ENCODE results near the gene PLEKHB2.
"Not testable (repeated sequence)": the region's sequence is repeated elsewhere in the genome, so short reads cannot be mapped to it uniquely, and the experiment has no call there.

PLEKHB2 gene

GRCh38 chr2:131143803-131144202 lies 38.7 kb downstream of the PLEKHB2 start:
- no peak for DNase-seq

DNA sequence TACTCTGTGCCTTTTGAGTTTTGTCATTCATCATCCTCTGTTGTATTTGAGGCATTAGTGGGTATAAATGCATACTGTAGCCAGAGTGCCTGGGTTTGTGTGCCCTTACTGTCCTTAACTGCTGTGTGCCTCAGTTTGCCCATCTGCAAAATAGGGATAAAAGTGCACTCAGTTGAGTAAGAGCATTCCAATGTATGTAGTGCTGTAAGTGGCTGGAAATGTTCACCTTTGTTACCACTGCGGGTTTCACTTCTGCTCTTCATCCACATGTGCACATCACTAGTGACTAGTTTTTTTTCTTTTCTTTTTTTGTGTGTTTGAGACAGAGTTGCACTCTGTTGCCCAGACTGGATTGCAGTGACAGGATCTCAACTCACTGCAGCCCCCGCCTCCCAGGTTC lies 39.9 kb downstream of the PLEKHB2 start:
- no peak for DNase-seq

GRCh38 chr2:131146231-131146630 lies 41.1 kb downstream of the PLEKHB2 start:
- no peak for DNase-seq

DNA sequence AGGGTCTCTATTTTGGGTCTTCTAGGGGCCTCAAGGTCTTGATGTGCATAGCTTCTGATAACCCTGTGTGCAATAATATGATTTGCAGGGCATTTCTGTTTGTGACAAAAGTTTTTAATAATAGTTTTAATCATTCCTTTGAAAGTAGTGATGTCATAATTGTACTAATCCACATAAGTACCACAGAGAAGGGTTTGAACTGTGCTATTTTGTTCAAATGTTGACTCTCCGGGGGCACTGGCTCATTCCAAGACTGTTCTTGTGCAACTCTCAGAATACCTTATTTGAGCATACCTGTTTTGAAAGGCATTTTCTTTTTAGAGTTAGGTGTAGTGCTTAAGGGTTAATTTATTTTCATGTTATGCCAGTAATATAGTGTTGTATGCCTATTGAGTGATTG lies 41.6 kb downstream of the PLEKHB2 start:
- DNase-seq = no peak

- no peak for DNase-seq
These were observed 43.3 kb downstream of the PLEKHB2 start for GRCh38 chr2:131148426-131148825.

DNA sequence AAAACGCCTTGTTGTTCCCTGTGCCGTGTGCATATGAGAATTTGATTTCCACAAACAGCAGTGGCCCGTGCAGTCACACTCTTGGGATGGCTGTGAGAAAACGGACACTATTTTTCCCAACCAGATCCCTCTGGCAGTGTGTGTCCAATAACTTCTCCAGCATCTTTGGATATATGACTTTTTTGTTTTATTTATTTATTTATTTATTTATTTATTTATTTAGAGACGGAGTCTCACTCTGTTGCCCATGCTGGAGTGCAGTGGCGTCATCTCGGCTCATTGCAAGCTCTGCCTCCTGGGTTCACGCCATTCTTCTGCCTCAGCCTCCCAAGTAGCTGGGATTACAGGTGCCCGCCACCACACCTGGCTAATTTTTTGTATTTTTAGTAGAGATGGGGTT lies 45.0 kb downstream of the PLEKHB2 start:
- DNase-seq = not testable (repeated sequence)

DNA sequence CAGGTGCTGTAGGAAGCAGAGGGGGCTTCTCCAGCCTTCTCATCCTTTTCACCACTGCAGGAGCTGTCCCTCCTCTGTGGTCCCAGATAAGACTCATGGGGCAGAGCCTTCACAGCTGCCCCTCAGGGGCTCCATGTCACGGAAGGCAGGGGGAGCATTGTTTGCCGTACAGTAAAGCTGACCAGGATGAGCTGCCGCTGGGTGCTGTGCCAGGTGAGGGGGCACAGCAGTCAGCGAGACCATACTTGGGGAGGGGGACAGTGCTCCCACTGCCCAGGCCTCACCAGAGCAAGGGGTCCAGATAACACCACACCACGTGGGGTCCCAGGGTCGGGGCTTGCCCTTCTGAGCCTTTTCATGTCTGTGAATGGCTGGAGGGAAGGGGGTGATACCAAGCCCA lies 46.3 kb downstream of the PLEKHB2 start:
- no peak for DNase-seq

- DNase-seq = no peak
These were observed 46.9 kb downstream of the PLEKHB2 start for GRCh38 chr2:131152074-131152473.

DNA sequence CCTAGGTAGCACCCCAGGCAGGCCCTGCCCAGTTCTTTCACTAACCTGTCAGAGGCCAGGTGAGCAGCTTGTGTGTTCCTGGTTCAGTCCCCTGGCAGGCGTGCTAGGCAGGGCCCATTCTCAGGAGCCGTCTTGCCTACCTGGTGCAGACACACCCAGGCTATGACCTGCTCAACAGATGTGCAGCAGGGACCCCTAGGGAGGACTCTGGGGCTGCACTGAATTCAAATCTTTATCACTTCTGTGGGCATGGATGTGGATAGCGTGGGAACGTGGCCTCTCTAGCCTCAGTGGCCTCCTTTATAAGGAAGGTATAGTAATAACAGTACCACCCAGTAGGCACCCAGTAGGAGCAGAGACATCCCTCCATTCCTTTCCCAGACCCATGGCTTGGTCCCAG lies 48.4 kb downstream of the PLEKHB2 start:
- DNase-seq = no peak

GRCh38 chr2:131154071-131154531 lies 49.0 kb downstream of the PLEKHB2 start:
- peak; percentile 45 to 77 (median 51) for DNase-seq

GRCh38 chr2:131154647-131155046 lies 49.5 kb downstream of the PLEKHB2 start:
- DNase-seq = no peak

DNA sequence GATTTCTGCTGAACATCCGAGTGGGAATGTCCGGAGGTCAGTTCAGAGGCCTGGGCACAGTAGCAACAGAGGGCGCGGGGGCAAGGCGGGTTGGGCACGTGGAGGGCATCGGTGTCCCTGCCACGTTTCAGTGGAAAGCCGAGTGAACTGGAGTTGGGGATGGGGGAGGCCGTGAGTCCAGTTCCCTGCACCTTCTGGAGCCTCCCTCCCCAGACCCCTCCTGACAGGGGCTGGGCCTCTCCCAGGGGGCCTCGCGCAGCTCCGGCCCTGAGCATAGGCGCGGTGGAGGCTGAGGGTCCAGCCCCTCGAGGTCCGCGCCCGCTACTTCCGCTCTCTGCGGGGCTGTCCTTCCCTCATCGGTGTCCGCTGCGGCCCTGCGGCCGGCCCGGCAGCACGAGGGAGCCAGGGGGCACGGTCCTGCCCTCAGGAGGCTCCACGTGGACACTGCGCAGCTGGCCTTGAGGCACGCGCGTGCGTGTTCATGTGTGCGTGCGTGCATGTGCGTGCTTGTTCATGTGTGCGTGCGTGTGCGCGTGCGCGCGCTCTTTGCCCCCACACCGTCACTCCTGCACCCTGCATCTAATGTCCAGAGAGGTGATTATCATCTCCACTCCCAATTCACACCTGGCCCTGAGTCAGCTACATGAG lies 50.2 kb downstream of the PLEKHB2 start:
- no peak for DNase-seq

DNA sequence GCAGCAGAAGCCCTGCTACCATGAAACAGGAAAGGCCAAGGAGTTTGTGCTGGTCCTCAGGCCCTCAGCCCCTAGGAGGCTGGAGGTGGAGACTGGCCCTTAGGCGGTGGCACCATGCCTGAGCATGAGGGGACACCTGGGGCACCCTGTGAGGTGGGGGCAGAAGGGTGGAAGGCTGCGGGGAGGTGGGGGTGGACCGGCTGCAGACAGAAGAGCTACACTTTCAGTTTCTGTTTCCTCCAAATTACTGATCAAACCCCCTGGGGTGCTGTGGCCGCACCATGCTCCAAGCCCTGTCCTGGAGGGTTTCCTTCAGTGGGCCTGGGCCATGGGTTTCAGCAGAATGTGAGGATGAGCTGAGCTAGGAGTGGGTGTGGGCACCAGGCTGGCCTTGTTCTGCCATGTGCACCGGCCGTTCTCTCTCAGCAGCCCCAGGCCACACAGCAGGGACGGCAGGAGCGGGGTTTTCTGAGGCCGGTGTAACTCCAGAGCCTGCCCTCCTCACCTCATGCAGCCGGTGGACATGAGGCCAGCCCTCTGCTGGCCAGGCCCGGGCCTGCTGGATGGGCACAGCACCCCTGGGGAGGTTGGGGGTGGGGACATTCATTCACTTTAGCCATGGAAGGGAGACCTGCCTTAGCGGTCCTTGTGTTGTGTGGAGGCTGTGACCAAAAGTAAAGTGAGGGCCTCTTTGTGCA lies 51.5 kb downstream of the PLEKHB2 start:
- no peak for DNase-seq

DNA sequence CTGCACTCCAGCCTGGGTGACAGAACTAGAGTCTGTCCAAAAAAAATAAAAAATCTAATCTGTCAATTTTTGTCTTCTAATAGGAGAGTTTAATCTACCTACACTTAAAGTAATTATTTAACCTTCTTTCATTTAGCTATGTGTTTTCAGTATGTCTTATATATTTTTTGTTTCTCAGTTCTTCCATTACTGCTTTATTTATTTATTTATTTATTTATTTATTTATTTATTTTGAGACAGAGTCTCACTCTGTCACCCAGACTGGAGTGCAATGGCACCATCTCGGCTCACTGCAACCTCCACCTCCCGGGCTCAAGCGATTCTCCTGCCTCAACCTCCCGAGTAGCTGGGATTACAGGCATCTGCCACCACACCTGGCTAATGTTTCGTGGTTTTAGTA lies 60.4 kb downstream of the PLEKHB2 start:
- not testable (repeated sequence) for DNase-seq

DNA sequence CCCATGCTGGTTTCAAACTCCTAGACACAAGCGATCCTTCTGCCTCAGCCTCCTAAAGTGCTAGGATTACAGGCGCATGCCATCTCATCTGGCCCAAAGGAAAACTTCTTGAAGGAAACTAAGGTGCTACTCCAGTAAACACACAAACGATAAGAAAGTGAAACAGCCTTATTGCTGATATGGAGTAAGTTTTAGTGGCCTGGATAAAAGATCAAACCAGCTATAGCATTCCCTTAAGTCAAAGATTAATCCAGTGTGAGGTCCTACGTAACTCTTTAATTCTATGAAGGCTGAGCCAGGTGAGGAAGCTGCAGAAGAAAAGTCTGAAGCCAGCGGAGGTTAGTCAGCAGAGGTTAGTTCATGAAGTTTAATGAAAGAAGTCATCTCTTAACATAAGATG lies 63.4 kb downstream of the PLEKHB2 start:
- DNase-seq = no peak

DNA sequence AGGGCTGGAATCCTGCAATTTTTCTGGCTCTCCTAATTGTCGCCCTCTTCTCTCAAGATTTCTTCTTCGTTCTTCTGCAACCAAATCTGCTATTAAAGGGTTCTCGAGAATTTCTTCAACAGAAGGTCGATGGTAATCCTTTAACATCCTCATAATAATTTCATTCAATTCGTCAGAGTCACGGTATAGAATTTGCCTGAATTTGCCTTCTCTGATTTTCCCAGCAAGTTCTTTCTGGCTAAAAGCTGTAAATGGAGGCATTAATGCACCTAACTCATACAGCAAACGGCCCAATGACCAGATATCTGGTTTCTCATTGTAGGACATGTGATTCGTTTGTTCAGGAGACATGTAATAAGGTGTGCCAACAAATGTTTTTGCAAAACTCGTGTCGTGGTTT lies 72.9 kb downstream of the PLEKHB2 start:
- not testable (repeated sequence) for DNase-seq

DNA sequence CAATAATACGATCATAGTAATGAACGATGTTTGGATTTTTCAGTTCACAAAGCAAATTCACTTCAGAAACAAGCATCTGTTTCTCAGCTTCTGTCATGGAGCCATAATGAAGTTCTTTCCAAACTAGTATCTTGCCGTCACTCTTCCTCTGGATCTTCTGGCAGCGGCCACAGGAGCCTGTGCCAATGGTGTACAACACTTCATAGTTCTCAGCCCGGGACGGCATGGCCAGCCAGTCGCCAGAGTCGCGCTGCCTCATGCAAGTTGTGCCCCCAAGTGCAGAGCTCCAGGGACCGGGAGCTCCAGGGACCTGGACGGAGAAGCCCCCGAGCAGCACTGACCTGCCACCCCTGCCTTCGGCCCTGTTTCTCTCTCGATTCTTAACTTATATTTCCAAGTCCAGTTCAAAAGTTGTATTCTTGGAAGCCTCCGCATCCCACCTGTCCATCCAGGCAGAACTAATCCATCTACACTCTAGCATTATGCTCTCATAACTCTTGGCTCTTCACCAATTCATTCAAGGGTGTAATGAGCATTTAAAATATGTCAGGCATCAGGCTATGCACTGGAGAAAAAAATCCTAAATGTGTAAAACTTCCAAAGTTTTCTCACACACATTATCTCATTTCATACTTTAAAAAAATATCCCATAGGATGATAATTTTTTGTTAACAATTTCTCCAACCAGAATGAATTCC lies 73.7 kb downstream of the PLEKHB2 start:
- not testable (repeated sequence) for DNase-seq

GRCh38 chr2:131181451-131181850 lies 76.3 kb downstream of the PLEKHB2 start:
- DNase-seq = not testable (repeated sequence)

GRCh38 chr2:131193421-131193820 lies 88.3 kb downstream of the PLEKHB2 start:
- not testable (repeated sequence) for DNase-seq

DNA sequence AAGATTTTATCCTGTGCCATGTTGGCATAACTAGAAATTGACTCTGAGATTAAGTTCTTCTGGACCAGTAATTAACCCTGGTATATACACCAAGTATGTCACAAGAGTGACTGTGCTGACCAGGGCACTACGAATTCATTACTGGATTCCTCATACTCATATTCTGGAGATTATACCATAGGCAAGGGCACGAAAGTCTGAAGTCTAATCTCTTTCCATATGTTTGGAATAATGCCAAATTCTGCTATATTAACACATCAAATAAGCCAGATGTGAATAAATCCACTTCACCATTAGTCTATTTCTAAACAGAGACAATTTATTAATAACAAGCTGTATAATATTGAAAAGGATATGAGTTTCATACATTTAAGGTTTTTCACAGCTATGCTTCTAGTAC lies 91.0 kb downstream of the PLEKHB2 start:
- not testable (repeated sequence) for DNase-seq
